RWPE1 (cell line): ENCODE results near the gene YAE1.

Experiments used
- CTCF ChIA-PET: fragments of 350-600 bp; sonication (Branson Sonifier 250); formaldehyde crosslinking; extraction: SDS; loops from one replicate; lab custom pipeline; 2021; lab: Yijun Ruan, JAX
- POLR2A ChIA-PET: fragments of 400-600 bp; formaldehyde crosslinking; extraction: SDS; loops from one replicate; lab custom pipeline; 2020; ENCODE audit warnings: antibody characterized with exemption; ENCODE audit not compliant: low non-redundant PET; lab: Yijun Ruan, JAX
- DNase-seq: peaks from one replicate; pipeline ENCODE4 v3.0.0; 2012; ENCODE audit warnings: low spot score
- H3K27ac ChIP-seq: fragments of 450-650 bp; 2 replicates; pipeline ENCODE4 v1.5.1; 2017
- CTCF ChIP-seq: fragments of 450-650 bp; conservative IDR thresholded peaks from 2 replicates; pipeline ENCODE4 v1.5.1; 2017; ENCODE audit warnings: low read depth, mild to moderate bottlenecking

The YAE1 gene

GRCh38 chr7:39580149-39580874 is 14.1 kb downstream of the YAE1 start:
- ChIA-PET POLR2A (no interaction called here), CTCF (interaction anchor here (0.5 to 3.3 kb wide), 26 partner anchors 13 to 863 kb away, joined by 3 to 40 read pairs (median 4); partner anchors contain the start of gene YAE1)
- peak; percentile 78 for DNase-seq
- TF ChIP-seq CTCF, result peak; percentile 90
- no peak overlapping the region for H3K27ac ChIP-seq

GRCh38 chr7:39582536-39582935 is 16.3 kb downstream of the YAE1 start:
- DNase-seq, result no peak
- TF ChIP-seq CTCF, result no peak
- POLR2A ChIA-PET, result no interaction called here
- CTCF ChIA-PET, result interaction anchor here (0.6 to 1.4 kb wide), 5 partner anchors 32 to 163 kb away, joined by 3 to 5 read pairs (median 4); no protein-coding TSS in a partner anchor
- H3K27ac ChIP-seq, result no peak overlapping the region

GRCh38 chr7:39583539-39583938 is 17.3 kb downstream of the YAE1 start:
- H3K27ac ChIP-seq, result no peak overlapping the region
- POLR2A ChIA-PET, result no interaction called here
- DNase-seq, result no peak
- TF ChIP-seq CTCF, result no peak
- CTCF ChIA-PET, result no interaction called here

- ChIA-PET CTCF (interaction anchor here (0.6 kb wide), 1 partner anchor 28 kb away, joined by 3 read pairs; no protein-coding TSS in a partner anchor), POLR2A (no interaction called here)
- no peak for DNase-seq
- no peak for TF ChIP-seq CTCF
- no peak overlapping the region for H3K27ac ChIP-seq
Measured at GRCh38 chr7:39587393-39587792, 21.2 kb downstream of the YAE1 start.

GRCh38 chr7:39588416-39588815 is 22.2 kb downstream of the YAE1 start:
- POLR2A ChIA-PET, result interaction anchor here (0.6 to 0.7 kb wide), 3 partner anchors 16 to 543 kb away, joined by 3 to 4 read pairs (median 4); partner anchors contain the start of gene RALA
- DNase-seq, result no peak
- TF ChIP-seq CTCF, result no peak
- CTCF ChIA-PET, result interaction anchor here (0.6 to 0.7 kb wide), 2 partner anchors 24 to 549 kb away, joined by 3 read pairs; no protein-coding TSS in a partner anchor
- no peak overlapping the region for H3K27ac ChIP-seq

- H3K27ac ChIP-seq, result no peak overlapping the region
Measured at GRCh38 chr7:39589323-39590111, 23.3 kb downstream of the YAE1 start.

More at GRCh38 chr7:39589323-39590111, 23.3 kb downstream of the YAE1 start:
- TF ChIP-seq CTCF, result no peak
- no peak for DNase-seq
- ChIA-PET CTCF (interaction anchor here (0.6 to 0.7 kb wide), 2 partner anchors 367 to 1606 kb away, joined by 3 to 6 read pairs; no protein-coding TSS in a partner anchor), POLR2A (interaction anchor here (0.7 kb wide), 1 partner anchor 541 kb away, joined by 4 read pairs; no protein-coding TSS in a partner anchor)
